Measurements from ENCODE around the gene ABHD16A. TPM values are rescaled to one million over a fixed set of nuclear protein-coding genes. Genes with fewer than 3 reads are reported as not detected.

Gene ABHD16A
- total and polyA plus RNA-seq, 2 of the 13 experiments (the other 11 are each of a cell fraction or from before 2014, with no cell fraction given): 43.5 to 45.4 TPM

DNA sequence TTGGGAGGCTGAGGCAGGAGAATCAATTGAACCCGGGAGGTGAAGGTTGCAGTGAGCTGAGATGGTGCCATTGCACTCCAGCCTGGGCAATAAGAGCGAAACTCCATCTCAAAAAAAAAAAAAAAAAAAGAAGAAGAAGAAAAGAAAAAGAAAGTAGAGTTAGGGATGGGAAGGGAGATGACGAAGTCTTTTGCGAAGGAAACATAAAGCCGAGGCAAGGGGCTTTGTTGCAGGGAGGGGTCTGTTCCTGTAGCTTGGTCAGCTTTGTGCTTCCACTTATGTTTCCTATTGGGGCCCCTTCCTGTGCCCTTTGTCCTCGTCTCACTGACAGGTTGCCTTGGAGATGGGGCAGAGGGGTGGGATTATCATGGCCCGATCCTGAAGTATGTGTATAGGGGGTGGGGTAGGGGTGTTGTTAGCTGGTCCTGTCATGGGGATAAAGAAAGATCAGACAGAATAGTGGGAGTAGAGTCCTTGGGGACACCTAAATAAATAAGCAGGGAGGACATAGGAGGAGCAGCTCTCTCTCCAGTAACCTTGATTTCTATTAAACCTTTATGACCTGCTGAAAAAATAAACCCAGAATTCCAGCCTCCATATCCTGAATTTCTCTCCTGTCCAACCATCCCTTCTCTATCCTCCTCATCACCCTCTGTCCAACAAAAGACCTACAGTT is 34.3 kb upstream of the ABHD16A start (continued):
- TF ChIP-seq, protein P1, sequence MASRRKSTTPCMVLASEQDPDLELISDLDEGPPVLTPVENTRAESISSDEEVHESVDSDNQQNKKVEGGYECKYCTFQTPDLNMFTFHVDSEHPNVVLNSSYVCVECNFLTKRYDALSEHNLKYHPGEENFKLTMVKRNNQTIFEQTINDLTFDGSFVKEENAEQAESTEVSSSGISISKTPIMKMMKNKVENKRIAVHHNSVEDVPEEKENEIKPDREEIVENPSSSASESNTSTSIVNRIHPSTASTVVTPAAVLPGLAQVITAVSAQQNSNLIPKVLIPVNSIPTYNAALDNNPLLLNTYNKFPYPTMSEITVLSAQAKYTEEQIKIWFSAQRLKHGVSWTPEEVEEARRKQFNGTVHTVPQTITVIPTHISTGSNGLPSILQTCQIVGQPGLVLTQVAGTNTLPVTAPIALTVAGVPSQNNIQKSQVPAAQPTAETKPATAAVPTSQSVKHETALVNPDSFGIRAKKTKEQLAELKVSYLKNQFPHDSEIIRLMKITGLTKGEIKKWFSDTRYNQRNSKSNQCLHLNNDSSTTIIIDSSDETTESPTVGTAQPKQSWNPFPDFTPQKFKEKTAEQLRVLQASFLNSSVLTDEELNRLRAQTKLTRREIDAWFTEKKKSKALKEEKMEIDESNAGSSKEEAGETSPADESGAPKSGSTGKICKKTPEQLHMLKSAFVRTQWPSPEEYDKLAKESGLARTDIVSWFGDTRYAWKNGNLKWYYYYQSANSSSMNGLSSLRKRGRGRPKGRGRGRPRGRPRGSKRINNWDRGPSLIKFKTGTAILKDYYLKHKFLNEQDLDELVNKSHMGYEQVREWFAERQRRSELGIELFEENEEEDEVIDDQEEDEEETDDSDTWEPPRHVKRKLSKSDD (CRISPR knock-in tag; IDR thresholded peaks at IDR 0.05; ENCODE audit: low read depth): no peak
- TF ChIP-seq ZNF841 (CRISPR knock-in tag; IDR thresholded peaks at IDR 0.05; ENCODE audit: borderline replicate concordance) (no peak), TEAD3 (CRISPR knock-in tag; optimal IDR thresholded peaks at IDR 0.05; ENCODE audit: borderline replicate concordance) (peak; percentile 71), SOX5 (CRISPR knock-in tag; IDR thresholded peaks at IDR 0.05; ENCODE audit: borderline replicate concordance) (peak; percentile 73; the same call in 1 of the 2 replicates), CCAR2 (optimal IDR thresholded peaks at IDR 0.05; ENCODE audit: low read depth, low read length) (no peak), KLF16 (CRISPR knock-in tag; IDR thresholded peaks at IDR 0.05) (peak in 1 of 2 experiments; percentile 56; a peak in 2 of 4 replicates), SMYD3 (CRISPR knock-in tag; IDR thresholded peaks at IDR 0.05) (no peak; the same call in 1 of the 2 replicates), ARNT (IDR thresholded peaks at IDR 0.05) (no peak), ZNF737 (CRISPR knock-in tag; IDR thresholded peaks at IDR 0.05; ENCODE audit: borderline replicate concordance) (no peak), ZNF160 (CRISPR knock-in tag; IDR thresholded peaks at IDR 0.05) (no peak), MYNN (CRISPR knock-in tag; IDR thresholded peaks at IDR 0.05; ENCODE audit: low read depth) (no peak), HNRNPUL1 (IDR thresholded peaks at IDR 0.05; ENCODE audit: low read depth, low read length) (no peak), RNF2 (conservative IDR thresholded peaks at IDR 0.05; ENCODE audit: low read depth) (no peak), HNF4A (CRISPR knock-in tag; IDR thresholded peaks at IDR 0.05) (peak; percentile 96), ZNF431 (CRISPR knock-in tag; IDR thresholded peaks at IDR 0.05; ENCODE audit: borderline replicate concordance, low read depth) (no peak; the same call in 1 of the 2 replicates), SALL1 (CRISPR knock-in tag; IDR thresholded peaks at IDR 0.05) (peak; percentile 72), MTF1 (CRISPR knock-in tag; IDR thresholded peaks at IDR 0.05) (no peak; the same call in 1 of the 2 replicates), SP4 (CRISPR knock-in tag; IDR thresholded peaks at IDR 0.05) (no peak; the same call in 1 of the 2 replicates)
- TF ChIP-seq, protein P2, sequence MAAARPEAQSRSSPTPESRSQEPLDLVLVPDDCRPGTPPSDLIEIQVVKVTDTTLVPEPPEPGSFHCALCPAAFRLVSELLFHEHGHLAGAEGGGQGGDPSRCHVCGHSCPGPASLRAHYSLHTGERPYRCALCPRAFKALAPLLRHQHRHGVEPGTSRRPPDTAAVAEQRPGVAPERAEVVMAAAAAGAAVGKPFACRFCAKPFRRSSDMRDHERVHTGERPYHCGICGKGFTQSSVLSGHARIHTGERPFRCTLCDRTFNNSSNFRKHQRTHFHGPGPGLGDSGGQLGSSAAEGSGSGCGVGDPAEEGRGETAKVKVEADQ (CRISPR knock-in tag; IDR thresholded peaks at IDR 0.05; ENCODE audit: borderline replicate concordance): no peak
- TF ChIP-seq, protein P3, sequence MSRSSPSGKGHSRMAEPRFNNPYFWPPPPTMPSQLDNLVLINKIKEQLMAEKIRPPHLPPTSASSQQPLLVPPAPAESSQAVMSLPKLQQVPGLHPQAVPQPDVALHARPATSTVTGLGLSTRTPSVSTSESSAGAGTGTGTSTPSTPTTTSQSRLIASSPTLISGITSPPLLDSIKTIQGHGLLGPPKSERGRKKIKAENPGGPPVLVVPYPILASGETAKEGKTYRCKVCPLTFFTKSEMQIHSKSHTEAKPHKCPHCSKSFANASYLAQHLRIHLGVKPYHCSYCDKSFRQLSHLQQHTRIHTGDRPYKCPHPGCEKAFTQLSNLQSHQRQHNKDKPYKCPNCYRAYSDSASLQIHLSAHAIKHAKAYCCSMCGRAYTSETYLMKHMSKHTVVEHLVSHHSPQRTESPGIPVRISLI (CRISPR knock-in tag; IDR thresholded peaks at IDR 0.05; ENCODE audit: borderline replicate concordance): no peak
- TF ChIP-seq, protein P4, sequence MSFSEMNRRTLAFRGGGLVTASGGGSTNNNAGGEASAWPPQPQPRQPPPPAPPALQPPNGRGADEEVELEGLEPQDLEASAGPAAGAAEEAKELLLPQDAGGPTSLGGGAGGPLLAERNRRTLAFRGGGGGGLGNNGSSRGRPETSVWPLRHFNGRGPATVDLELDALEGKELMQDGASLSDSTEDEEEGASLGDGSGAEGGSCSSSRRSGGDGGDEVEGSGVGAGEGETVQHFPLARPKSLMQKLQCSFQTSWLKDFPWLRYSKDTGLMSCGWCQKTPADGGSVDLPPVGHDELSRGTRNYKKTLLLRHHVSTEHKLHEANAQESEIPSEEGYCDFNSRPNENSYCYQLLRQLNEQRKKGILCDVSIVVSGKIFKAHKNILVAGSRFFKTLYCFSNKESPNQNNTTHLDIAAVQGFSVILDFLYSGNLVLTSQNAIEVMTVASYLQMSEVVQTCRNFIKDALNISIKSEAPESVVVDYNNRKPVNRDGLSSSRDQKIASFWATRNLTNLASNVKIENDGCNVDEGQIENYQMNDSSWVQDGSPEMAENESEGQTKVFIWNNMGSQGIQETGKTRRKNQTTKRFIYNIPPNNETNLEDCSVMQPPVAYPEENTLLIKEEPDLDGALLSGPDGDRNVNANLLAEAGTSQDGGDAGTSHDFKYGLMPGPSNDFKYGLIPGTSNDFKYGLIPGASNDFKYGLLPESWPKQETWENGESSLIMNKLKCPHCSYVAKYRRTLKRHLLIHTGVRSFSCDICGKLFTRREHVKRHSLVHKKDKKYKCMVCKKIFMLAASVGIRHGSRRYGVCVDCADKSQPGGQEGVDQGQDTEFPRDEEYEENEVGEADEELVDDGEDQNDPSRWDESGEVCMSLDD (CRISPR knock-in tag; IDR thresholded peaks at IDR 0.05; ENCODE audit: borderline replicate concordance): peak; percentile 87
